ENCODE data around the gene TTLL11.
"Not testable (repeated sequence)": the region's sequence is repeated elsewhere in the genome, so short reads cannot be mapped to it uniquely, and the experiment has no call there.

DNA sequence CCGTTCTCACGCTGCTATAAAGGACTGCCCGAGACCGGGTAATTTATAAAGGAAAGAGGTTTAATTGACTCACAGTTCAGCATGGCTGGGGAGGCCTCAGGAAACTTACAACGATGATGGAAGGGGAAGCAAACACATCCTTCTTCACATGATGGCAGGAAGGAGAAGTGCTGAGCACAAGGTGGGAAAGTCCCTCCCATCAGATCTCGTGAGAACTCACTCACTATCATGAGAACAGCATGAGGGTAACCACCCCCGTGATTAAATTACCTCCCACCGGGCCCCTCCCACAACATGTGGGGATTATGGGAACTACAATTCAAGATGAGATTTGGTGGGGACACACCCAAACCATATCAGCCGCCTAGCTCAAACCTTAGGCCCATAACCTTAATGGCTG lies 24.1 kb upstream of the TTLL11 start:
- TF ChIP-seq CTCF (IDR thresholded peaks at IDR 0.05; ENCODE audit: insufficient read depth, low read depth, low read length); EZH2 (IDR thresholded peaks at IDR 0.05; ENCODE audit: insufficient read depth, low read length): not testable (repeated sequence)
